Stimulated activated CD8-positive, alpha-beta memory T cell treated with anti-CD3 and anti-CD28 coated beads, Interleukin-4, amount 100 ng/mL, for 48 hours (primary cell): ENCODE data around the gene BLOC1S2.
"Not testable (repeated sequence)": the region's sequence is repeated elsewhere in the genome, so short reads cannot be mapped to it uniquely, and the experiment has no call there.

Experiments used
- DNase-seq: peaks from one replicate; pipeline ENCODE4 v3.0.0-alpha.2; 2020

BLOC1S2 gene

GRCh38 chr10:100289641-100290040 is 3.2 kb upstream of the BLOC1S2 start:
- no peak for DNase-seq

- DNase-seq: no peak
Observed at GRCh38 chr10:100288196-100288595, 1.7 kb upstream of the BLOC1S2 start.

- DNase-seq: no peak
Observed at GRCh38 chr10:100287756-100288155, 1.3 kb upstream of the BLOC1S2 start.

GRCh38 chr10:100285326-100285725 is 1.2 kb downstream of the BLOC1S2 start:
- DNase-seq: not testable (repeated sequence)

- DNase-seq: no peak
Observed at GRCh38 chr10:100282907-100283306, 3.6 kb downstream of the BLOC1S2 start.

GRCh38 chr10:100276971-100277370 is 9.5 kb downstream of the BLOC1S2 start:
- DNase-seq: not testable (repeated sequence)

- peak; percentile 87 for DNase-seq
Observed at GRCh38 chr10:100267239-100268104, 19.0 kb downstream of the BLOC1S2 start, which contains the start of gene CWF19L1. TSS of gene CWF19L1 (minus strand) at chr10:100267638. CDS start at chr10:100267593, 45 bp downstream.

GRCh38 chr10:100265821-100266485 is 20.5 kb downstream of the BLOC1S2 start:
- no peak for DNase-seq

GRCh38 chr10:100254191-100254590 is 32.3 kb downstream of the BLOC1S2 start:
- no peak for DNase-seq

- DNase-seq: no peak
Observed at GRCh38 chr10:100253041-100253440, 33.4 kb downstream of the BLOC1S2 start.

- DNase-seq: no peak
Observed at GRCh38 chr10:100248820-100249219, 37.7 kb downstream of the BLOC1S2 start.

- DNase-seq: no peak
Observed at GRCh38 chr10:100245484-100246220, 40.8 kb downstream of the BLOC1S2 start.

- DNase-seq: no peak
Observed at GRCh38 chr10:100239851-100240250, 46.6 kb downstream of the BLOC1S2 start.

- no peak for DNase-seq
Observed at GRCh38 chr10:100238429-100238828, 48.1 kb downstream of the BLOC1S2 start.

GRCh38 chr10:100232101-100232500 is 54.4 kb downstream of the BLOC1S2 start:
- DNase-seq: no peak

- no peak for DNase-seq
Observed at GRCh38 chr10:100229819-100230422, 56.6 kb downstream of the BLOC1S2 start.

- DNase-seq: no peak
Observed at GRCh38 chr10:100223879-100224278, 62.6 kb downstream of the BLOC1S2 start.
